ENCODE measurements around the gene CDK5RAP1.
A peak's percentile ranks its signal among the peaks of the same experiment; 100 is the strongest.
"Not testable (repeated sequence)": the region's sequence is repeated elsewhere in the genome, so short reads cannot be mapped to it uniquely, and the experiment has no call there.

Gene CDK5RAP1

GRCh38 chr20:33401184-33401920 is at the start of gene CDK5RAP1:
CDK5RAP1 (minus strand) TSS chr20:33401519; CDS start chr20:33397064, 4,455 bp downstream.
- DNase-seq (ENCODE audit: low spot score) = peak; percentile 87

- no peak for DNase-seq (ENCODE audit: low spot score)
Measured at GRCh38 chr20:33450867-33451266, 49.5 kb upstream of the CDK5RAP1 start.

GRCh38 chr20:33445881-33446625 is 44.7 kb upstream of the CDK5RAP1 start:
- DNase-seq (ENCODE audit: low spot score) = no peak

- DNase-seq (ENCODE audit: low spot score) = no peak
Measured at GRCh38 chr20:33444797-33445560, 43.7 kb upstream of the CDK5RAP1 start.

- DNase-seq (ENCODE audit: low spot score) = peak; percentile 83
Measured at GRCh38 chr20:33443512-33444239, 42.4 kb upstream of the CDK5RAP1 start, which contains the start of gene SNTA1. SNTA1 (minus strand) TSS chr20:33443763; CDS start chr20:33443620, 143 bp downstream.

- DNase-seq (ENCODE audit: low spot score) = no peak
Measured at GRCh38 chr20:33443006-33443511, 41.7 kb upstream of the CDK5RAP1 start.

GRCh38 chr20:33442136-33443005 is 41.1 kb upstream of the CDK5RAP1 start:
- DNase-seq (ENCODE audit: low spot score) = no peak

GRCh38 chr20:33441142-33441955 is 40.0 kb upstream of the CDK5RAP1 start:
- no peak for DNase-seq (ENCODE audit: low spot score)

GRCh38 chr20:33440562-33440961 is 39.2 kb upstream of the CDK5RAP1 start:
- DNase-seq (ENCODE audit: low spot score) = not testable (repeated sequence)

GRCh38 chr20:33438481-33438880 is 37.2 kb upstream of the CDK5RAP1 start:
- no peak for DNase-seq (ENCODE audit: low spot score)

- DNase-seq (ENCODE audit: low spot score) = peak; percentile 75
Measured at GRCh38 chr20:33437141-33437911, 36.0 kb upstream of the CDK5RAP1 start.

- no peak for DNase-seq (ENCODE audit: low spot score)
Measured at GRCh38 chr20:33434434-33434833, 33.1 kb upstream of the CDK5RAP1 start.

GRCh38 chr20:33433465-33434234 is 32.3 kb upstream of the CDK5RAP1 start:
- peak; percentile 56 for DNase-seq (ENCODE audit: low spot score)

- DNase-seq (ENCODE audit: low spot score) = peak; percentile 79
Measured at GRCh38 chr20:33431797-33432381, 30.6 kb upstream of the CDK5RAP1 start.

- DNase-seq (ENCODE audit: low spot score) = not testable (repeated sequence)
Measured at GRCh38 chr20:33423875-33424274, 22.6 kb upstream of the CDK5RAP1 start.

- no peak for DNase-seq (ENCODE audit: low spot score)
Measured at GRCh38 chr20:33423141-33423834, 22.0 kb upstream of the CDK5RAP1 start.
